ENCODE results near the gene STPG2. TPM values are rescaled to one million over a fixed set of nuclear protein-coding genes. Genes with fewer than 3 reads are reported as not detected.

The STPG2 gene
- total RNA-seq, 1 experiment from 2014 or later, result not detected

DNA sequence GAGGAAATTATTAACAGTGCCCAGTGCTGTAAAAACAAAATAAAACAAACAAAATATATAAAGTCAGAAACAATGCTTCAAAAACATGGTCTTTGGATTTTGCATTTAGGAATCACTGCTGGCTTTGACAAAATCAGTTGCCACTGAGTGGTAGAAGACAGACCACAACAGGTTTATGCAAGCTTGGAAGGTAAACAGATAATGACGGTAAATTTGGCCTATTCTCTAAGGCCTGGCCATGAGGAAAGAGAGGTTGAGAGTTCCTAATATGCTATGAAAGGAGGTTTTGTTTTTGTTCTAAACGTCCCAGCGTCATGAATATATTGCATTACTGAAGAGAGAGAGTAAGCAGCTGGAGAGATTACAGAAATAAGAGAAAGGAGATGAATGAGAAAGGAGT is 629.4 kb downstream of the STPG2 start:
- no peak for DNase-seq (ENCODE audit: low spot score)

Other genes with a start within 250 kb of the STPG2 start
- gene RAP1GDS1, start 117.9 kb upstream of the STPG2 start, total RNA-seq (2014; rRNA removed; shearing (Covaris generic)), result 15.6 and 18.6 TPM in 2 replicates

All from HT-29 (cell line).